Measurements from ENCODE around the gene CDCP1.

The CDCP1 gene

DNA sequence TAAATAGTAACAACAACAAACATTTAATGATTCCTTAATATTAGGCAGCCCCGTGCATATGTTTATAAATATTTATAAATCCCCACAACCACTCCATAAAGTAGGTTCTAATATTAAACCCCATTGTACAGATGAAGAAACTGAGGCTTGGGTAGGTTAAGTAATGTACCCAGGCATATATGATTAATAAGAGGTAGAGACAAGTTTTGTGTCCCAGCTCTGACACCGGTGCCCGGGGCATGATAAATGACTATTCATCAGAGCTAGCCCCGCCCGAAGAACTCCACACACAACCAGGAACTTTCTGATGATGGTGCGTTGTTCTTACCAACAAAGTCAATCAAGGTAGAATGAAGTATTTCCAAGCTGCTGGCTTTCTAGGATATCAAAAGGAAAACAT is 19.4 kb downstream of the CDCP1 start:
- DNase-seq (ENCODE audit: low spot score) = no peak
- H3K27ac ChIP-seq = no peak overlapping the region
- no peak overlapping the region for H3K4me3 ChIP-seq
- TF ChIP-seq, protein P1, sequence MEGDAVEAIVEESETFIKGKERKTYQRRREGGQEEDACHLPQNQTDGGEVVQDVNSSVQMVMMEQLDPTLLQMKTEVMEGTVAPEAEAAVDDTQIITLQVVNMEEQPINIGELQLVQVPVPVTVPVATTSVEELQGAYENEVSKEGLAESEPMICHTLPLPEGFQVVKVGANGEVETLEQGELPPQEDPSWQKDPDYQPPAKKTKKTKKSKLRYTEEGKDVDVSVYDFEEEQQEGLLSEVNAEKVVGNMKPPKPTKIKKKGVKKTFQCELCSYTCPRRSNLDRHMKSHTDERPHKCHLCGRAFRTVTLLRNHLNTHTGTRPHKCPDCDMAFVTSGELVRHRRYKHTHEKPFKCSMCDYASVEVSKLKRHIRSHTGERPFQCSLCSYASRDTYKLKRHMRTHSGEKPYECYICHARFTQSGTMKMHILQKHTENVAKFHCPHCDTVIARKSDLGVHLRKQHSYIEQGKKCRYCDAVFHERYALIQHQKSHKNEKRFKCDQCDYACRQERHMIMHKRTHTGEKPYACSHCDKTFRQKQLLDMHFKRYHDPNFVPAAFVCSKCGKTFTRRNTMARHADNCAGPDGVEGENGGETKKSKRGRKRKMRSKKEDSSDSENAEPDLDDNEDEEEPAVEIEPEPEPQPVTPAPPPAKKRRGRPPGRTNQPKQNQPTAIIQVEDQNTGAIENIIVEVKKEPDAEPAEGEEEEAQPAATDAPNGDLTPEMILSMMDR (IDR thresholded peaks at IDR 0.05) = no peak

DNA sequence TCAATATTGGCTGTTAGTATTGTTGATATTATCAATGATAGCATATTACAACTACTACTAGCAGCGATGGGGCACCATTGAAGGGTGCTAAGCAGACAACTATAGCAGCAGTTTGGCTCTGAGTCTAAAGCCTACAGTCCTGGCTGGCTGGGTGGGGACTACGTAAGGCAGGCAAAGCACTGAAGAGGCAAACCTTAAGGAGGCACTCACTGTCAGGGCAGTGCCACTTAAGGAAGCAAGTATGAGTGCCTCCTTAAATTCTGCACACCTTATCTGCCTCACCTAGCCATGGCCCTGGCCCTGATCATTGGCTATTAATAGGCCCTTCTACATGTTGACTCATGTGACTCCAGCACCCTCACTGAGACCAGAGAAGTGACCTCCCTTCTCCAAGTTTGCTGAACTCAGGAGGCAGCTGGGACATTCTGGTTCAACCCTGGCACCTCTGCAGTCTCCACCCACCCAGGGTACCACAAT is 20.6 kb downstream of the CDCP1 start:
- Histone ChIP-seq H3K27ac (no peak overlapping the region), H3K4me3 (no peak overlapping the region)
- no peak for DNase-seq (ENCODE audit: low spot score)
- TF ChIP-seq, protein P1 (IDR thresholded peaks at IDR 0.05) = no peak

DNA sequence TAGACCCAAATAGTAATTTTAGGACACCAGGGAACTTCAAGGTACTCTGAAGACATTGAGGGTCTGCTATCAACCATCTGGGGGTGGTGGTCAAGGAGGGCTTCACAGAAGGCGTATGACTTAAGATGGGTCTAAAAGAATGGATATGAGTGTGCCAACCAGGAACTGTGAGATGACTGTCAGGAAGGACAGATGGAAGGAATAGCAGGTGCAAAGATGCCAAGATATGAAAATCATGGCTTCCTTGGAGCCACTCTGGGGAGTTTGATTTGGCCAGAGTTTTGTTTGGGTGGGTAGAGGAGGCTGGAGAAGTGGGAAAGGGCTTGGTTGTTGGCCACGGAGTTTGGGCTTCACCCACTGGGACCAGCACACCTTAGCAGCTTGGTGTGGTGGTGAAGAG is 21.2 kb downstream of the CDCP1 start:
- no peak for DNase-seq (ENCODE audit: low spot score)

DNA sequence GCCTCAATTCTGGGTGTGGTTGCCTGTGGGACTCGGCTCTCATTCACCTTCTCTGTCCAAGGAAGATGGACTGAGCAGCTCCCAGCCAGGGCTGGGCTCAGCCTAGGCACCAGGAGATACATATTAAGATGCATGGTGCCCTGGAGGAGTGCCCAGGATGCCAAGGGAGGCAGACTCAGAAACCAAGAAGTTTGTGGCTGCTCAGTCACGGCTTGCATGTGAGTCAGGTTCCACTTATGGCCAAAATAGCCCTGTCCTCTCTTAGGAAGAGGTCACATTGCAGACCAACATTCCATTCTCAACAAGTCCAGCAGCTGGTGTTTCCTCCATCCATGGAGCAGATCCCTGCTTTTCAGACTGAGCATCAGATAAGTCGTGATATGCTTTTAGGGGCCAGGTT is 21.8 kb downstream of the CDCP1 start:
- no peak overlapping the region for H3K4me3 ChIP-seq
- TF ChIP-seq, protein P1 (IDR thresholded peaks at IDR 0.05) = no peak
- no peak overlapping the region for H3K27ac ChIP-seq
- DNase-seq (ENCODE audit: low spot score) = no peak

More for the DNA sequence above, 21.2 kb downstream of the CDCP1 start:
- Histone ChIP-seq H3K27ac (no peak overlapping the region), H3K4me3 (no peak overlapping the region)
- TF ChIP-seq, protein P1 (IDR thresholded peaks at IDR 0.05) = no peak

DNA sequence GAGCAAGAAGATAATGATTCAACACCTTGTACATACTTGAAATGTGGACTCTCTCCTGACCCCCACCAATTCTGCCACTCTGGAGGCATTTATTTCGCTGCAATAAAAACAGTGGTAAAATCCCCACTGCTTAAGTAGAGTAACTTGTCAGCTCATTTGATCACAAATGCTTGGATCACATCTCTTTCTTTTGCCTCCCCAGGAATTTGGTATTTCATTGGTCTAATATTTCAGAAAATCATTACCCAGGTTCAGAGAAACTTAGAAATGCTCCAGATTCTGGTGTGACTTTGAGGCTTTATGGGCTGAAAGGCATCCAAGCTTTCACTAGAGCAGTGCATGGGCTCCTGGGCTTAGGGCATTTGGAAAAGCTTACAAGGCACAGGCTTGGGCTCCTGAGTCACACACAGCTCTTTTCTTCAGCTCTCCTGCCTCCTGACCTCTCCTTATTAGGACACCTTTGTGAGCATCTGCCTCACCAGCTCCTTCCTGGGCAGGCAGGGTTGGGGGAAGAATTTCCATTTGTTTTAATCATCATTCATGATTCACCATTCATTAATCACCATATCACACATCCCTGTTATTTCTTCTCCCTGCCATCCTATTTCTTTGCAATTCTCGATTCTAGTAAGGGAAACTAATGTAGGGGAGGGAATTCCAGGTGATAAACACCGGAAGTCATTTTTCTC is 22.5 kb downstream of the CDCP1 start:
- no peak overlapping the region for H3K4me3 ChIP-seq
- TF ChIP-seq, protein P1 (IDR thresholded peaks at IDR 0.05) = no peak
- DNase-seq (ENCODE audit: low spot score) = no peak
- H3K27ac ChIP-seq = no peak overlapping the region

DNA sequence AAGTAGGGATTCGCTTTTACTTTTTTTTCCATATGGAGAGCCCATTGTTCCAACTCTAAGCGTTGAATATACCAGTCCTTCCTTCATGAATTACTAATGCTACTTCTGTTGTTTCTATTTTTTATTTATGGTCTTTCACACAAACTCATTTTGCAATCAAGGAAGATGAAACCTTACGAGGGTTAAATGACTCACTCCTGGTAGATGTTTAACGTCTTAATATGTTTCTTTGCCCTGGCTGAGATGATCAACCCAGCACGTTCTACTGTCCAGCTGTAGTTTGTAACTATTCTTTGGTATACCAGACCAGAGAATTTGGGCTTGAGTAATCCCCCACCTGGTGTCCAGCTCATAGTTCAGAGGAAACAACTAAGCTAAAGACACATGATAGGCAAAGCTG is 23.1 kb downstream of the CDCP1 start:
- no peak overlapping the region for H3K4me3 ChIP-seq
- DNase-seq (ENCODE audit: low spot score) = no peak
- TF ChIP-seq, protein P1 (IDR thresholded peaks at IDR 0.05) = no peak
- no peak overlapping the region for H3K27ac ChIP-seq

Measured in coronary artery (tissue), 2 donors.